Esophagus muscularis mucosa (tissue), 4 donors: ENCODE data around the gene DSCAM. TPM values are rescaled to one million over a fixed set of nuclear protein-coding genes. Genes with fewer than 3 reads are reported as not detected.
"Not testable (repeated sequence)": the region's sequence is repeated elsewhere in the genome, so short reads cannot be mapped to it uniquely, and the experiment has no call there.

Source experiments
- DNase-seq: peaks from one replicate; pipeline ENCODE4 v3.0.0-alpha.2; 2017; ENCODE audit errors: extremely low spot score
- H3K27ac ChIP-seq, 4 donors: fragments of 200-600 bp; sonication (generic); replicated peaks in 1 of 4; 1 replicate in 3 of 4; 2 replicates in 1 of 4; pipeline ENCODE4 v1.5.1; 2016 to 2019; ENCODE audit warnings: mild to moderate bottlenecking in 1 of 4
- H3K27me3 ChIP-seq, 4 donors: fragments of 200-600 bp; sonication (generic); one replicate each; pipeline versions ENCODE4 v1.5.1 to v1.6.0; 2016 to 2019
- H3K36me3 ChIP-seq, 4 donors: fragments of 200-600 bp; sonication (generic); one replicate each; pipeline ENCODE4 v1.5.1; 2016 to 2019
- H3K4me1 ChIP-seq, 4 donors: fragments of 200-600 bp; sonication (generic); one replicate each; pipeline ENCODE4 v1.5.1; 2016 to 2019
- H3K4me3 ChIP-seq, 4 donors: fragments of 200-600 bp; sonication (generic); 1 replicate in 2 of 4; 2 replicates in 2 of 4; pipeline ENCODE4 v1.5.1; 2016 to 2019; ENCODE audit warnings: mild to moderate bottlenecking in 4 of 4, moderate library complexity in 1 of 4
- H3K9me3 ChIP-seq, 4 donors: fragments of 200-600 bp; sonication (generic); 1 replicate in 3 of 4; 2 replicates in 1 of 4; pipeline ENCODE4 v1.5.1; 2016 to 2019
- EP300 ChIP-seq: sonication (generic); formaldehyde crosslinking; IDR thresholded peaks from one replicate; pipeline ENCODE4 v1.6.1; 2017; ENCODE audit warnings: antibody characterized with exemption
- POLR2A ChIP-seq: fragments of 450-650 bp; IDR thresholded peaks from one replicate; pipeline ENCODE4 v1.6.1; 2017; ENCODE audit warnings: antibody characterized with exemption, moderate library complexity, mild to moderate bottlenecking, low read depth
- POLR2AphosphoS5 ChIP-seq, 2 donors: sonication (generic); formaldehyde crosslinking; IDR thresholded peaks; one replicate each; pipeline ENCODE4 v1.6.1; 2017; ENCODE audit warnings: antibody characterized with exemption in 2 of 2
- whole genome bisulfite sequencing: methylation state at CpG from one replicate; pipeline ENCODE4 v1.1.5; 2018; 5-methylcytosine and 5-hydroxymethylcytosine counted together
- intact Hi-C: fragments of 100-400 bp; cut with DNase I; formaldehyde crosslinking; loops from one replicate; pipeline ENCODE4 v1.15.1; 2023
- total RNA-seq, 4 donors: library from RNA; depleted of rRNA; stranded (reverse); fragments of >200 nt; gene quantifications; one replicate each; pipeline versions ENCODE4 v1.1.0 to v1.2.1, GENCODE V29; 2016
- TF ChIP-seq, protein P1 (sequence below), 3 experiments: fragments of 200-600 bp in 2 of 3; fragments of 450-650 bp in 1 of 3; sonication (generic) in 2 of 3; IDR thresholded peaks; one replicate each; pipeline ENCODE4 v1.5.1; 2017 to 2019; ENCODE audit warnings: antibody characterized with exemption in 3 of 3, mild to moderate bottlenecking in 2 of 3, moderate library complexity in 1 of 3

The DSCAM gene
- total RNA-seq, 4 donors from 2014 or later: 0.06 to 0.42 (median 0.17) TPM; not detected in 1

DNA sequence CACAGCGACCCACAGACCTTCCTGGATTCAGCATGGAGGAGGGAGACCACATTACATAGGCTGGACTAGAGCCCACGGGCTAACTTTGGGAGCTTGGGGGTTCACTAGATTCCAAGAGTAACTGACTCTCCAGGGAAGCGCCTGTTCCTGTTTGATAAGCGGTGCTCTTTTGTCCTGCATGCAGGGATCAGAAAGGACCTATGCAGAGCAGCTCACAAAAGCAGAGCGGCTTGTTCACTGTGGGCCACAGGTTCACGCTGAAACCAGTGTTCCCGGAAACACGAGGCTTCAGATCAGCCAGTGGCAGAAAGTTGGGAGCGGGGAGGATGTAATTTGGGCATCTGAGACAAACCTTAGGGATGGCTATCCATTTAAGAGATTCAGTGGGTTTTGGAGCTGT lies 575.8 kb downstream of the DSCAM start:
- WGBS: 83% methylated on average over 9 of the region's 9 CpGs
- no peak for TF ChIP-seq EP300
- TF ChIP-seq, protein P1, sequence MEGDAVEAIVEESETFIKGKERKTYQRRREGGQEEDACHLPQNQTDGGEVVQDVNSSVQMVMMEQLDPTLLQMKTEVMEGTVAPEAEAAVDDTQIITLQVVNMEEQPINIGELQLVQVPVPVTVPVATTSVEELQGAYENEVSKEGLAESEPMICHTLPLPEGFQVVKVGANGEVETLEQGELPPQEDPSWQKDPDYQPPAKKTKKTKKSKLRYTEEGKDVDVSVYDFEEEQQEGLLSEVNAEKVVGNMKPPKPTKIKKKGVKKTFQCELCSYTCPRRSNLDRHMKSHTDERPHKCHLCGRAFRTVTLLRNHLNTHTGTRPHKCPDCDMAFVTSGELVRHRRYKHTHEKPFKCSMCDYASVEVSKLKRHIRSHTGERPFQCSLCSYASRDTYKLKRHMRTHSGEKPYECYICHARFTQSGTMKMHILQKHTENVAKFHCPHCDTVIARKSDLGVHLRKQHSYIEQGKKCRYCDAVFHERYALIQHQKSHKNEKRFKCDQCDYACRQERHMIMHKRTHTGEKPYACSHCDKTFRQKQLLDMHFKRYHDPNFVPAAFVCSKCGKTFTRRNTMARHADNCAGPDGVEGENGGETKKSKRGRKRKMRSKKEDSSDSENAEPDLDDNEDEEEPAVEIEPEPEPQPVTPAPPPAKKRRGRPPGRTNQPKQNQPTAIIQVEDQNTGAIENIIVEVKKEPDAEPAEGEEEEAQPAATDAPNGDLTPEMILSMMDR (IDR thresholded peaks at IDR 0.05): no peak
- TF ChIP-seq POLR2AphosphoS5 (IDR thresholded peaks at IDR 0.05): no peak
- TF ChIP-seq POLR2A: no peak
- H3K27ac ChIP-seq: no peak overlapping the region
- peak; percentile 81 for DNase-seq
- no peak overlapping the region for H3K4me3 ChIP-seq
- no peaks in the 10 kb centered on the region for H3K27me3 ChIP-seq
- no peaks in the 10 kb centered on the region for H3K4me1 ChIP-seq
- no peaks in the 10 kb centered on the region for H3K36me3 ChIP-seq
- intact Hi-C loops: no loop called here
- H3K9me3 ChIP-seq: no peaks in the 10 kb centered on the region

DNA sequence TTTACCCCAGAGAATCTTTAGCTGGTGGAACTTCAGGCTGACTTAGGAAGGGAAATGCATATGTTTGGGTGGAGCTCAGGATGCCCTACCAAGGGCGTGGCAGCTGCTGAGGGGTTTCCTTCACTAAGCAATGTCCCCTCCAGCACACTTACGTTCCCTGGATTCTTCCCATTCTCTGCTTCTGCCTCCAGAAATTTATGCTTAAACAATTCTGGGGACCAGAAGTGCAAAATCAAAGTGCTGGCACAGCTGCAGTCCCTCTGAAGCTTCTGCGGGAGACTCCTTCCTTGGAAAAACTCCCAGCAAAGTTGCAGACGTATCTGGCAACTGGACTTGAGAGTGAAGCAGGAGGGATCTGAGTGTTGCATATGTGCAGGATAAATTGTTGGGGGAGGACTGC lies 576.9 kb downstream of the DSCAM start:
- Histone ChIP-seq H3K4me1 (no peaks in the 10 kb centered on the region), H3K27ac (no peak overlapping the region), H3K9me3 (no peaks in the 10 kb centered on the region), H3K4me3 (no peak overlapping the region), H3K36me3 (no peaks in the 10 kb centered on the region), H3K27me3 (no peaks in the 10 kb centered on the region)
- TF ChIP-seq, protein P1 (IDR thresholded peaks at IDR 0.05): no peak
- TF ChIP-seq POLR2A: no peak
- no peak for TF ChIP-seq POLR2AphosphoS5 (IDR thresholded peaks at IDR 0.05)
- no peak for TF ChIP-seq EP300
- intact Hi-C loops: no loop called here
- WGBS: 18% methylated on average over 4 of the region's 4 CpGs
- peak; percentile 37 for DNase-seq

DNA sequence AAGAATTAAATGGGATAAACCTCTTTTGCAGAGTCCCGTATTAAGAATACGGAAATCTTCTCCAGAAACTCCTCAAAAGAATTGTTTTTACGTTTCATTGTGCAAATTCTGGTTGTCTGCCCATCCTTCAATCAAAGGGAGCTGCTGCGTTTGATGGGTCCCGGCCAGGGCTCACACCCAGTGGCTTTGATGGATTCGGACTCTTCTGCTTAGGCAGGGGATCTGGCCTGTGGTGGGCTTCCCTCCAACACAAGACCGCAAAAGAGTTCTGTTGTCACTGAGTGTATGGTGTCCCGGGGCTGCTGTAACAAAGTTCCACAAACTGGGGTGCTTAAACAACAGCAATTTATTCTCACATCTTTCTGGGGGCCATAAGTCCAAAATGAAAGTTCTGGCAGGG lies 577.7 kb downstream of the DSCAM start:
- DNase-seq: peak; percentile 80
- Histone ChIP-seq H3K9me3 (no peaks in the 10 kb centered on the region), H3K27me3 (no peaks in the 10 kb centered on the region), H3K4me1 (no peaks in the 10 kb centered on the region), H3K4me3 (no peak overlapping the region), H3K27ac (no peak overlapping the region), H3K36me3 (no peaks in the 10 kb centered on the region)
- intact Hi-C loops: no loop called here
- 83% methylated on average over 8 of the region's 8 CpGs for WGBS
- no peak for TF ChIP-seq POLR2AphosphoS5 (IDR thresholded peaks at IDR 0.05)
- TF ChIP-seq, protein P1 (IDR thresholded peaks at IDR 0.05): no peak
- no peak for TF ChIP-seq EP300
- TF ChIP-seq POLR2A: no peak

DNA sequence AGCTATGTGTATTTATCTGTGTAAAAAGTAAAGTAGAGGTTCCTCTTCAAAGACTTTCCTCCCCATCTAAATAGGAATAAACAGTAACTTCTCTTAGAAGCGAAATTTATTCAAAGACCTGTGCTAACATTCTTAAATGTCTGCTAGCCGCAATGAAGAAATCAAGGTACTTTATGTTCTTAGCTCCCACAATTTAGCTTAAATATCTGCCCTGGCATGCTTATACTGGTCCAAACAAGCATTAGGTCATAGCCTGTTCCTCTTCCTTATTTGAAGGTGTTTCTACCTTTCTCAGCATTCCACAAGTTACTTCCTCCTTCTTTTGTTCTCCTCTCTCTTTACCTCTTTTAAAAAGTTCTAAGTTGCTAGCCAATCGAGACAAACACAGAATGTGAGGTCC lies 588.5 kb downstream of the DSCAM start:
- H3K36me3 ChIP-seq, H3K27me3 ChIP-seq, DNase-seq, H3K27ac ChIP-seq, intact Hi-C loops, H3K4me3 ChIP-seq, H3K4me1 ChIP-seq, H3K9me3 ChIP-seq: not testable (repeated sequence)
- 89% methylated on average over 3 of the region's 3 CpGs for WGBS

DNA sequence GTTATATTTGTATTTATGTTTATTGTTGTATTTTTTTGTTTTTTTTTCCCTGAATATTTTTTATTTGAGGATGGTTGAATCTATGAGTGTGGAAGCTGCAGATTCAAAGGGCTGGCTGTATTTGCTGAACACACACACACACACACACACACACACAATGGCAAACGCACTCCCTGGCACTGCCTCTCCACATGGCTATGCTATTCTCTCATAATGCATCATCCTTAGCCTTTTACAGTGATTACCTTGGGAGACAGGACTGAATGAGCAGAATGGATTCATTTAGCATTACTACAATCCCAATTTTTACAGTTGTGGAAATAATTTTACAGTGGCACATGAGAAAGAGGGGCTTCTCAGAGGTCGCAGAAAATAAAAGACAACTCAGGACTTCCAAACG lies 589.6 kb downstream of the DSCAM start:
- H3K4me3 ChIP-seq: no peak overlapping the region
- no peaks in the 10 kb centered on the region for H3K9me3 ChIP-seq
- H3K27ac ChIP-seq: no peak overlapping the region
- H3K4me1 ChIP-seq: no peaks in the 10 kb centered on the region
- 79% methylated on average over 3 of the region's 3 CpGs for WGBS
- no peak for TF ChIP-seq EP300
- TF ChIP-seq, protein P1 (IDR thresholded peaks at IDR 0.05): no peak
- no peaks in the 10 kb centered on the region for H3K27me3 ChIP-seq
- peak; percentile 45 for DNase-seq
- intact Hi-C loops: no loop called here
- H3K36me3 ChIP-seq: no peaks in the 10 kb centered on the region
